ENCODE data around the gene SLC3A2. TPM values are rescaled to one million over a fixed set of nuclear protein-coding genes. Genes with fewer than 3 reads are reported as not detected.

Gene SLC3A2
- total RNA-seq, 2 experiments from 2014 or later, result 190 to 202 TPM

- H3K36me3 Mint-ChIP-seq (ENCODE audit: low read depth), result peaks cover 71% of the 10 kb centered on the region
- ChIA-PET POLR2A (interaction anchor here (0.7 to 5.2 kb wide), 12 partner anchors 16 to 799 kb away, joined by 3 to 114 read pairs (median 9); partner anchors contain the start of genes HNRNPUL2, RTN3, STX5 and TMEM179B), CTCF (interaction anchor here (0.9 to 3.9 kb wide), 9 partner anchors 12 to 458 kb away, joined by 3 to 46 read pairs (median 4); partner anchors contain the start of gene TMEM179B)
- H3K27me3 Mint-ChIP-seq (ENCODE audit: low read depth), result no peaks in the 10 kb centered on the region
- peaks cover 51% of the 10 kb centered on the region for H3K4me1 Mint-ChIP-seq (ENCODE audit: low read depth)
- DNase-seq (no peak), ATAC-seq (no peak)
- no peaks in the 10 kb centered on the region for H3K9me3 Mint-ChIP-seq (ENCODE audit: insufficient read depth)
- peak overlapping the region; percentile 100 for H3K27ac Mint-ChIP-seq
- peak overlapping the region; percentile 100 for H3K4me3 Mint-ChIP-seq
Observed at GRCh38 chr11:62882431-62882749, 1.7 kb downstream of the SLC3A2 start.

DNA sequence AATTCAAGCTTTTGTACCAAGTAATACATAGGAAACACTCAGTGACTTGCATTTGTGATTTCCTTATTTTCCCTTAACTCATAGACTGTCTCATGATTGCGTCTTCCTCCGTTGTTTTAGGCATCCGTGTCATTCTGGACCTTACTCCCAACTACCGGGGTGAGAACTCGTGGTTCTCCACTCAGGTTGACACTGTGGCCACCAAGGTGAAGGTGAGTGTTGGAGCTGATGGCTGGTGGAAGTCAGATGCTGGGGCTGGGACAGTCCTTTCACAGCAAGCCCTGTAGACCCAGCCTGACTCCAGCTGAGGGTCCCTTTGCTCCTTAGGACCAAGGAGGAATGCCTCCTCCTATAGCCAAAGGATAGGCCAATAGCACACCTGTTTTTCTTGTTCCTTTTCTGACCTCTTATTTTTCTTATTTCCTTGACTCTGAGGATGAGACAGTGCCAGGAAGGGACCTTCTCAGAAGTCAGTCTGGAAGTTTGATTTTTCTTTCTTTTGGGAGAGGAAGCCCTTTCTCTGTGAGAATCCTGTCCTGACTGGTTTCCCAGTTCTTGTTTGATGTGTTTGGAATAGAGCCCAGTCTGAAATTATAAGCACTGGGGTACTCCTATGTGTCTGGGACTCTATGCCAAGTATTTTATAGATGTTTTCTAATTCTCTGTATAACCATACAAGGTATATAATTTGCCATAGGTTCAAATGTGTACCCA lies 2.2 kb downstream of the SLC3A2 start:
- POLR2A ChIA-PET, result interaction anchor here (0.7 to 5.2 kb wide), 6 partner anchors 29 to 684 kb away, joined by 3 to 114 read pairs (median 21); partner anchors contain the start of genes HNRNPUL2, TTC9C, UQCC3 and WDR74

GRCh38 chr11:62883673-62884072 lies 3.0 kb downstream of the SLC3A2 start:
- H3K27me3 Mint-ChIP-seq (ENCODE audit: low read depth), result no peaks in the 10 kb centered on the region

More for the DNA sequence above, 2.2 kb downstream of the SLC3A2 start:
- DNase-seq (no peak), ATAC-seq (no peak)
- CTCF ChIA-PET, result interaction anchor here (0.8 to 3.9 kb wide), 10 partner anchors 20 to 459 kb away, joined by 3 to 46 read pairs (median 4); partner anchors contain the start of gene TMEM179B
- peak overlapping the region; percentile 100 for H3K4me3 Mint-ChIP-seq
- H3K4me1 Mint-ChIP-seq (ENCODE audit: low read depth), result peaks cover 49% of the 10 kb centered on the region
- no peaks in the 10 kb centered on the region for H3K27me3 Mint-ChIP-seq (ENCODE audit: low read depth)
- peak overlapping the region; percentile 100 for H3K27ac Mint-ChIP-seq
- no peaks in the 10 kb centered on the region for H3K9me3 Mint-ChIP-seq (ENCODE audit: insufficient read depth)
- peaks cover 73% of the 10 kb centered on the region for H3K36me3 Mint-ChIP-seq (ENCODE audit: low read depth)

DNA sequence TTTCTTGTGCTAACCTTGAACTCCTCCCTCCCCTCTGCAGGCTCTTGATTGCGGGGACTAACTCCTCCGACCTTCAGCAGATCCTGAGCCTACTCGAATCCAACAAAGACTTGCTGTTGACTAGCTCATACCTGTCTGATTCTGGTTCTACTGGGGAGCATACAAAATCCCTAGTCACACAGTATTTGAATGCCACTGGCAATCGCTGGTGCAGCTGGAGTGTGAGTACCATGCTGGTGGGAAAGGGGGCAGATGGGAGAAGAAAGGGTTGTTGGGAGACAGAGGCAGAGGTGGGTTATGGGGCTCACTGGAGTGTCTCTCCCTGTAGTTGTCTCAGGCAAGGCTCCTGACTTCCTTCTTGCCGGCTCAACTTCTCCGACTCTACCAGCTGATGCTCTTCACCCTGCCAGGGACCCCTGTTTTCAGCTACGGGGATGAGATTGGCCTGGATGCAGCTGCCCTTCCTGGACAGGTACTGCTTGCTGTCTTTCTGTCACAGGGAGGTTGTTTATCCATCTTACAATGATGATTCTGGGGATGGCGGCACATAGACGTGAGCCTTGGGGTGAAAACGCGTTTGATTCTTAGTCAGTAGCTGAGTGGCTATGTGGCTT lies 4.5 kb downstream of the SLC3A2 start:
- Mint-ChIP-seq H3K4me1 (ENCODE audit: low read depth) (peaks cover 38% of the 10 kb centered on the region), H3K27ac (peak overlapping the region; percentile 58), H3K36me3 (ENCODE audit: low read depth) (peaks cover 90% of the 10 kb centered on the region), H3K9me3 (ENCODE audit: insufficient read depth) (no peaks in the 10 kb centered on the region), H3K4me3 (peak overlapping the region; percentile 5), H3K27me3 (ENCODE audit: low read depth) (no peaks in the 10 kb centered on the region)
- ChIA-PET POLR2A (interaction anchor here (3.9 to 5.2 kb wide), 2 partner anchors 31 to 44 kb away, joined by 33 to 104 read pairs; no protein-coding TSS in a partner anchor), CTCF (interaction anchor here (1.4 to 1.8 kb wide), 2 partner anchors 21 to 99 kb away, joined by 3 to 8 read pairs; no protein-coding TSS in a partner anchor)
- ATAC-seq, result no peak
- no peak for DNase-seq

More at GRCh38 chr11:62883673-62884072, 3.0 kb downstream of the SLC3A2 start:
- ChIA-PET POLR2A (interaction anchor here (0.6 to 5.2 kb wide), 3 partner anchors 30 to 1249 kb away, joined by 3 to 104 read pairs (median 33); no protein-coding TSS in a partner anchor), CTCF (interaction anchor here (0.8 to 1.5 kb wide), 5 partner anchors 23 to 488 kb away, joined by 3 to 13 read pairs (median 4); no protein-coding TSS in a partner anchor)
- ATAC-seq (no peak), DNase-seq (no peak)
- H3K27ac Mint-ChIP-seq, result peak overlapping the region; percentile 100
- no peaks in the 10 kb centered on the region for H3K9me3 Mint-ChIP-seq (ENCODE audit: insufficient read depth)
- H3K36me3 Mint-ChIP-seq (ENCODE audit: low read depth), result peaks cover 80% of the 10 kb centered on the region
- H3K4me1 Mint-ChIP-seq (ENCODE audit: low read depth), result peaks cover 49% of the 10 kb centered on the region
- peak overlapping the region; percentile 100 for H3K4me3 Mint-ChIP-seq

DNA sequence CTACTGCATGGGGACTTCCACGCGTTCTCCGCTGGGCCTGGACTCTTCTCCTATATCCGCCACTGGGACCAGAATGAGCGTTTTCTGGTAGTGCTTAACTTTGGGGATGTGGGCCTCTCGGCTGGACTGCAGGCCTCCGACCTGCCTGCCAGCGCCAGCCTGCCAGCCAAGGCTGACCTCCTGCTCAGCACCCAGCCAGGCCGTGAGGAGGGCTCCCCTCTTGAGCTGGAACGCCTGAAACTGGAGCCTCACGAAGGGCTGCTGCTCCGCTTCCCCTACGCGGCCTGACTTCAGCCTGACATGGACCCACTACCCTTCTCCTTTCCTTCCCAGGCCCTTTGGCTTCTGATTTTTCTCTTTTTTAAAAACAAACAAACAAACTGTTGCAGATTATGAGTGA lies 7.7 kb downstream of the SLC3A2 start:
- H3K27ac Mint-ChIP-seq, result no peak overlapping the region
- H3K27me3 Mint-ChIP-seq (ENCODE audit: low read depth), result peaks cover 2% of the 10 kb centered on the region
- CTCF ChIA-PET, result no interaction called here
- H3K9me3 Mint-ChIP-seq (ENCODE audit: insufficient read depth), result no peaks in the 10 kb centered on the region
- POLR2A ChIA-PET, result no interaction called here
- ATAC-seq, result no peak
- H3K36me3 Mint-ChIP-seq (ENCODE audit: low read depth), result peaks cover 60% of the 10 kb centered on the region
- no peak for DNase-seq
- no peak overlapping the region for H3K4me3 Mint-ChIP-seq
- peaks cover 23% of the 10 kb centered on the region for H3K4me1 Mint-ChIP-seq (ENCODE audit: low read depth)

GRCh38 chr11:62889126-62889483 lies 8.4 kb downstream of the SLC3A2 start:
- Mint-ChIP-seq H3K4me3 (no peak overlapping the region), H3K4me1 (ENCODE audit: low read depth) (peaks cover 16% of the 10 kb centered on the region), H3K36me3 (ENCODE audit: low read depth) (peaks cover 53% of the 10 kb centered on the region), H3K9me3 (ENCODE audit: insufficient read depth) (no peaks in the 10 kb centered on the region), H3K27ac (peak overlapping the region; percentile 48), H3K27me3 (ENCODE audit: low read depth) (peaks cover 2% of the 10 kb centered on the region)
- POLR2A ChIA-PET, result interaction anchor here (0.5 to 1.2 kb wide), 3 partner anchors 8 to 34 kb away, joined by 3 to 6 read pairs (median 4); partner anchors contain the start of gene SLC3A2
- CTCF ChIA-PET, result no interaction called here
- DNase-seq (no peak), ATAC-seq (no peak)

GRCh38 chr11:62889484-62890437 lies 9.1 kb downstream of the SLC3A2 start:
- POLR2A ChIA-PET, result interaction anchor here (0.5 to 1.2 kb wide), 3 partner anchors 8 to 34 kb away, joined by 3 to 6 read pairs (median 4); partner anchors contain the start of gene SLC3A2
- CTCF ChIA-PET, result interaction anchor here (0.9 kb wide), 1 partner anchor 16 kb away, joined by 3 read pairs; no protein-coding TSS in a partner anchor
- no peak for DNase-seq
- H3K9me3 Mint-ChIP-seq (ENCODE audit: insufficient read depth), result no peaks in the 10 kb centered on the region
- H3K27me3 Mint-ChIP-seq (ENCODE audit: low read depth), result peaks cover 2% of the 10 kb centered on the region
- peaks cover 12% of the 10 kb centered on the region for H3K4me1 Mint-ChIP-seq (ENCODE audit: low read depth)
- no peak for ATAC-seq
- H3K36me3 Mint-ChIP-seq (ENCODE audit: low read depth), result peaks cover 48% of the 10 kb centered on the region
- peak overlapping the region; percentile 48 for H3K27ac Mint-ChIP-seq
- no peak overlapping the region for H3K4me3 Mint-ChIP-seq

DNA sequence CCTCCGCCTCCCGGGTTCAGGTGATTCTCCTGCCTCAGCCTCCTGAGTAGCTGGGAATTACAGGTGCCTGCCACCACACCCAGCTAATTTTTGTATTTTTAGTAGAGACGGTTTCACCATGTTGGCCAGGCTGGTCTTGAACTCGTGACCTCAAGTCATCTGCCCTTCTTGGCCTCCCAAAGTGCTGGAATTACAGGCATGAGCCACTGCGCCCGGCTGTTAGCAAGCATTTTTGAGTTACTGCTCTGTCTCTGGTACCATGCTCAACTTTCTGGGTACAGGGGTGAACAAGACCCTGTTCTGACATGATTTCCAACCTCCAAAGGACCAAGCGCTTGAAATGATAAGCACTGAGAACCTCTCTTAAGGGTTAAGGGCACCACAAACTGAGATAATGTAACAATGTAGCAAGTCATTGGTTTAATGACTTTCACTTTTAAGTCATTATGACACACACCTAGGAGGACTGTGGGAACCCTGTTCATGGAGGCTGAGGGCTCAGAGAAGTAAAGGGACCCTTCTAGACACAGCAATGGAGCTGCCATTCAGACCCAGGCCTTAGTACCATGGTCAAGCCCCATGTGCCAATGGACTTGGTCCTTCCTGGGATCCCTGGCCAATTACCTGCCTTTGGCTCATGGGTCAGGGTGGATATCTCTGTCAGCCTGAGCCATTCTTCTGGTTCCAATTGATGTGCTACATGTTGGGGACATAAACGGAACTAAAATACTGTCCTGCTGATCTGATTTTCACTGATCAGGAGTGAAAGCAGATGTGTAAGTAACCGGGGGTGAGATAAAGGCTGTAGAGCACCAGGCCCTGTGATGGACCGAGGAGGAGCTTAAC lies 11.6 kb downstream of the SLC3A2 start:
- ATAC-seq, result peak; percentile 20
- H3K27ac Mint-ChIP-seq, result no peak overlapping the region
- no peak overlapping the region for H3K4me3 Mint-ChIP-seq
- no peaks in the 10 kb centered on the region for H3K4me1 Mint-ChIP-seq (ENCODE audit: low read depth)
- peaks cover 8% of the 10 kb centered on the region for H3K27me3 Mint-ChIP-seq (ENCODE audit: low read depth)
- ChIA-PET POLR2A (interaction anchor here (1.3 to 2.3 kb wide), 2 partner anchors 11 to 51 kb away, joined by 3 to 5 read pairs; partner anchors contain the start of gene SLC3A2), CTCF (interaction anchor here (2.2 kb wide), 1 partner anchor 14 kb away, joined by 10 read pairs; no protein-coding TSS in a partner anchor)
- no peaks in the 10 kb centered on the region for H3K9me3 Mint-ChIP-seq (ENCODE audit: insufficient read depth)
- peaks cover 27% of the 10 kb centered on the region for H3K36me3 Mint-ChIP-seq (ENCODE audit: low read depth)
- DNase-seq, result no peak

DNA sequence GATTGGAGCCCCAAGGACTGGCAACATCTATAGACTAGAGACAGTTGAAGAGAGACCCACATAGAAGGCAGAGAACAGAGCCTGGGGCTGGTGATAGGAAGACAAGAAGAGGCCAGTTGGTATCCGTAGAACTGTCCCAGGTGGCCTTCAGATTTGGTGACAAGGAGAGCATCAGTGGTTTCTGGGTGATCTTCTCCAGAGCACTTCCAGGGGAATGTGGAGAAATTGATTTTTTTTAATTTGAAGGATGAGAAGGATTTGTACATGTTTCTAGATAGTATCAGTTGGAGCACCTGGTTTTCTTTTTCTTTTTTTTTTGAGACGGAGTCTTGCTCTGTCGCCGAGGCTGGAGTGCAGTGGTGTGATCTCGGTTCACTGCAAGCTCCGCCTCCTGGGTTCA lies 14.8 kb downstream of the SLC3A2 start:
- H3K9me3 Mint-ChIP-seq (ENCODE audit: insufficient read depth), result no peaks in the 10 kb centered on the region
- POLR2A ChIA-PET, result no interaction called here
- ATAC-seq, result no peak
- no peak overlapping the region for H3K27ac Mint-ChIP-seq
- CTCF ChIA-PET, result interaction anchor here (4.0 kb wide), 1 partner anchor 10 kb away, joined by 26 read pairs; no protein-coding TSS in a partner anchor
- no peak overlapping the region for H3K4me3 Mint-ChIP-seq
- H3K36me3 Mint-ChIP-seq (ENCODE audit: low read depth), result no peaks in the 10 kb centered on the region
- peaks cover 20% of the 10 kb centered on the region for H3K27me3 Mint-ChIP-seq (ENCODE audit: low read depth)
- no peak for DNase-seq
- H3K4me1 Mint-ChIP-seq (ENCODE audit: low read depth), result no peaks in the 10 kb centered on the region

GRCh38 chr11:62896049-62896448 lies 15.4 kb downstream of the SLC3A2 start:
- H3K36me3 Mint-ChIP-seq (ENCODE audit: low read depth), result no peaks in the 10 kb centered on the region
- CTCF ChIA-PET, result interaction anchor here (4.0 kb wide), 1 partner anchor 10 kb away, joined by 26 read pairs; no protein-coding TSS in a partner anchor
- no peak overlapping the region for H3K27ac Mint-ChIP-seq
- peaks cover 20% of the 10 kb centered on the region for H3K27me3 Mint-ChIP-seq (ENCODE audit: low read depth)
- ATAC-seq, result no peak
- H3K4me3 Mint-ChIP-seq, result no peak overlapping the region
- DNase-seq, result no peak
- H3K9me3 Mint-ChIP-seq (ENCODE audit: insufficient read depth), result no peaks in the 10 kb centered on the region
- POLR2A ChIA-PET, result no interaction called here
- no peaks in the 10 kb centered on the region for H3K4me1 Mint-ChIP-seq (ENCODE audit: low read depth)
